Loucy (cell line): ENCODE data around the gene FLVCR1.
"Not testable (repeated sequence)": the region's sequence is repeated elsewhere in the genome, so short reads cannot be mapped to it uniquely, and the experiment has no call there.

ENCODE experiments used
- H2AFZ ChIP-seq: fragments of 200-600 bp; sonication (generic); 2 replicates; pipeline ENCODE4 v1.6.0; 2016; ENCODE audit warnings: antibody characterized with exemption, mild to moderate bottlenecking, low read length, moderate library complexity
- H3F3A ChIP-seq: fragments of 200-600 bp; 2 replicates; pipeline ENCODE4 v1.6.0; 2016; ENCODE audit warnings: antibody characterized with exemption, low read depth, mild to moderate bottlenecking
- H3K27me3 ChIP-seq: fragments of 200-600 bp; sonication (generic); 2 replicates; pipeline ENCODE4 v1.6.1; 2014; ENCODE audit warnings: low read length, mild to moderate bottlenecking; ENCODE audit not compliant: insufficient read depth, poor library complexity, severe bottlenecking
- H3K36me3 ChIP-seq: fragments of 200-600 bp; sonication (generic); 2 replicates; pipeline ENCODE4 v1.6.1; 2016; ENCODE audit warnings: low read length; ENCODE audit not compliant: insufficient read depth
- H3K4me1 ChIP-seq: fragments of 200-600 bp; sonication (generic); 2 replicates; pipeline ENCODE4 v1.5.1; 2014; ENCODE audit warnings: low read length, mild to moderate bottlenecking; ENCODE audit not compliant: insufficient read depth, poor library complexity, severe bottlenecking
- H3K4me2 ChIP-seq: fragments of 200-600 bp; sonication (generic); 2 replicates; pipeline ENCODE4 v1.6.0; 2014; ENCODE audit warnings: antibody characterized with exemption, low read length, low read depth, mild to moderate bottlenecking; ENCODE audit not compliant: poor library complexity, severe bottlenecking
- H3K4me3 ChIP-seq: fragments of 200-600 bp; sonication (generic); 2 replicates; pipeline ENCODE4 v1.5.1; 2014; ENCODE audit warnings: low read length, mild to moderate bottlenecking, mixed read lengths; ENCODE audit not compliant: poor library complexity, severe bottlenecking
- H3K79me2 ChIP-seq: fragments of 200-600 bp; sonication (generic); 2 replicates; pipeline ENCODE4 v1.6.1; 2014; ENCODE audit warnings: low read length; ENCODE audit not compliant: insufficient read depth
- H3K9ac ChIP-seq: fragments of 200-600 bp; sonication (generic); 2 replicates; pipeline ENCODE4 v1.6.0; 2014; ENCODE audit warnings: mild to moderate bottlenecking, low read depth, low read length, moderate library complexity; ENCODE audit not compliant: poor library complexity, severe bottlenecking
- H3K9me2 ChIP-seq: fragments of 200-600 bp; sonication (generic); replicated peaks from 2 replicates; pipeline ENCODE4 v1.6.1; 2016; ENCODE audit warnings: low read depth, low read length, mixed read lengths
- H3K9me3 ChIP-seq: fragments of 200-600 bp; sonication (generic); 2 replicates; pipeline ENCODE4 v1.6.1; 2014; ENCODE audit warnings: mild to moderate bottlenecking, antibody characterized with exemption, low read length, low read depth; ENCODE audit not compliant: insufficient read depth
- H4K20me1 ChIP-seq: fragments of 200-600 bp; sonication (generic); 2 replicates; pipeline ENCODE4 v1.6.0; 2014; ENCODE audit warnings: antibody characterized with exemption, low read length, mild to moderate bottlenecking; ENCODE audit not compliant: insufficient read depth, poor library complexity, severe bottlenecking
- CTCF ChIP-seq: fragments of 200-600 bp; sonication (generic); conservative IDR thresholded peaks from 2 replicates; pipeline ENCODE4 v1.5.1; 2014; ENCODE audit warnings: mild to moderate bottlenecking, antibody characterized with exemption, low read length
- EZH2phosphoT487 ChIP-seq: fragments of 200-600 bp; IDR thresholded peaks from 2 replicates; pipeline ENCODE4 v1.6.1; 2018; ENCODE audit warnings: antibody characterized with exemption, mild to moderate bottlenecking, moderate library complexity, borderline replicate concordance

The FLVCR1 gene

GRCh38 chr1:212902054-212902453, 44.0 kb downstream of the FLVCR1 start:
- no peaks in the 10 kb centered on the region for H3F3A ChIP-seq
- H3K27me3 ChIP-seq: no peaks in the 10 kb centered on the region
- H3K9me2 ChIP-seq: no peaks in the 10 kb centered on the region
- H3K36me3 ChIP-seq: peaks cover 23% of the 10 kb centered on the region; the same call in 1 of the 2 replicates
- no peak overlapping the region for H3K4me2 ChIP-seq
- no peaks in the 10 kb centered on the region for H3K79me2 ChIP-seq
- no peak overlapping the region for H3K9ac ChIP-seq
- TF ChIP-seq EZH2phosphoT487 (no peak), CTCF (no peak)
- no peaks in the 10 kb centered on the region for H4K20me1 ChIP-seq
- H3K9me3 ChIP-seq: peaks cover 15% of the 10 kb centered on the region
- no peak overlapping the region for H3K4me3 ChIP-seq
- peaks cover 3% of the 10 kb centered on the region for H3K4me1 ChIP-seq
- no peak overlapping the region for H2AFZ ChIP-seq

GRCh38 chr1:212903664-212904063, 45.6 kb downstream of the FLVCR1 start:
- Histone ChIP-seq H3K4me1 (peaks cover 3% of the 10 kb centered on the region), H3F3A (no peaks in the 10 kb centered on the region), H3K9ac (no peak overlapping the region), H3K9me3 (peaks cover 15% of the 10 kb centered on the region), H2AFZ (no peak overlapping the region), H3K4me2 (no peak overlapping the region), H3K79me2 (no peaks in the 10 kb centered on the region), H3K9me2 (no peaks in the 10 kb centered on the region), H3K27me3 (no peaks in the 10 kb centered on the region), H3K36me3 (peaks cover 9% of the 10 kb centered on the region; the same call in 1 of the 2 replicates), H3K4me3 (no peak overlapping the region), H4K20me1 (no peaks in the 10 kb centered on the region)
- TF ChIP-seq CTCF (no peak), EZH2phosphoT487 (no peak)

DNA sequence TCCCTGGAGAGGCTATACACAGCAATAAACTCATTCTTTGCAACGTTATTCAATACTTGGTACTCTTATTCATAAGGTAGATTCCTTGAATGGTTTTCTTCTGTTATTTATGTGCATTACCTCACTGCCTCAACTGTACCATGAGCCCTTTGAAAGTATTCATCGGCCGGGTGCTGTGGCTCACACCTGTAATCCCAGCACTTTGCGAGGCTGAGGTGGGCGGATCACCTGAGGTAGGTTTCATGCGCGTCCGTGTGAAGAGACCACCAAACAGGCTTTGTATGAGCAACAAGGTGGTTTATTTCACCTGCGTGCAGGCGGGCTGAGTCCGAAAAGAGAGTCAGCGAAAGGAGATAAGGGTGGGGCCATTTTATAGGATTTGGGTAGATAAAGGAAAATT, 50.0 kb downstream of the FLVCR1 start:
- not testable (repeated sequence) for H3K36me3 ChIP-seq, H3K9me2 ChIP-seq, H3K4me2 ChIP-seq, H4K20me1 ChIP-seq, H3K27me3 ChIP-seq, H3F3A ChIP-seq, H3K9me3 ChIP-seq, H2AFZ ChIP-seq, H3K79me2 ChIP-seq, H3K4me1 ChIP-seq, H3K9ac ChIP-seq, H3K4me3 ChIP-seq

- no peak for TF ChIP-seq CTCF
- no peak for TF ChIP-seq EZH2phosphoT487
- Histone ChIP-seq H3K9me2 (no peaks in the 10 kb centered on the region), H3K79me2 (no peaks in the 10 kb centered on the region), H3K9me3 (0 out of 2 replicates have a peak, but pooled peaks cover 3% of the 10 kb centered on the region), H3K36me3 (no peaks in the 10 kb centered on the region), H3K4me3 (no peak overlapping the region), H3K27me3 (no peaks in the 10 kb centered on the region), H3K4me1 (no peaks in the 10 kb centered on the region), H2AFZ (no peak overlapping the region), H3K9ac (no peak overlapping the region), H3K4me2 (no peak overlapping the region), H3F3A (no peaks in the 10 kb centered on the region), H4K20me1 (no peaks in the 10 kb centered on the region)
Observed at GRCh38 chr1:212908971-212909370, 50.9 kb downstream of the FLVCR1 start.
